Erythroblast (primary cell): ENCODE data around the gene INTS6.

Experiments used
- GATA1 ChIP-seq: IDR thresholded peaks from 2 replicates; pipeline ENCODE4 v1.6.1; 2011; ENCODE audit warnings: low read depth, mild to moderate bottlenecking, control low read depth, low read length, moderate library complexity
- POLR2A ChIP-seq: IDR thresholded peaks from 2 replicates; pipeline ENCODE4 v1.6.1; 2011; ENCODE audit warnings: mild to moderate bottlenecking, low read length

DNA sequence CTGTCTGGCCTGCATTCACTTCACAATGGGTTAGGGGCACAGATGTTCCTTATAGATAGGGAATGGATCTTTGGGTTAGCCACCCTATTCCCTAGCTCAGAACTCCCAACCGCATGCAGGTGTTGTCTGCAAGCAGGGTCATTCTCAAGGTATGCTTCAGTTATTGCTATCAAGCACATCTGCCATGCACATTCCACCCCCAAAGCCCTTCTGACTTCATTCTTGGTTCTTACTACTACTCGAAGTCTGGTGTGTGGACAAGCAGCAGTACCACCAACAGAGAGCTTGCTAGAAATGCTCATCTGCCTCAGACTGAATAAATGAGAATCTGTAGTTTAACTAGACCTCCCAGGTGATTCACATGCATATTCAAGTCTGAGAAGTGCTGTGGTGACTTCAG is 82.0 kb downstream of the INTS6 start:
- TF ChIP-seq POLR2A = no peak
- no peak for TF ChIP-seq GATA1
